WTC11 (cell line): Measurements from ENCODE around the gene FGR. TPM values are rescaled to one million over a fixed set of nuclear protein-coding genes. Genes with fewer than 3 reads are reported as not detected.
A peak's percentile ranks its signal among the peaks of the same experiment; 100 is the strongest.

Experiments used
- ATAC-seq: fragments of 200-7000 bp; cut with Tn5 transposase; 2 replicates; pipeline ENCODE4 v1.10.0; 2021; ENCODE audit warnings: mild to moderate bottlenecking, moderate library complexity
- CTCF ChIA-PET: fragments of 300-600 bp; sonication (Branson Sonifier 250); formaldehyde crosslinking; loops from one replicate; lab custom pipeline; 2021; ENCODE audit warnings: antibody characterized with exemption; lab: Charles Lee
- POLR2A ChIA-PET: fragments of 350-600 bp; sonication (Branson Sonifier 250); formaldehyde crosslinking; loops from one replicate; lab custom pipeline; 2021; ENCODE audit warnings: antibody characterized with exemption; lab: Charles Lee
- DNase-seq: peaks from one replicate; pipeline ENCODE4 v3.0.0; 2021; ENCODE audit warnings: low spot score
- H3K27ac Mint-ChIP-seq: 2 replicates; pipeline ENCODE4 v1.8.0; 2021; ENCODE audit warnings: mixed read lengths
- H3K27me3 Mint-ChIP-seq: 2 replicates; pipeline ENCODE4 v1.8.0; 2021; ENCODE audit warnings: low read depth, mild to moderate bottlenecking, moderate library complexity, mixed read lengths
- H3K36me3 Mint-ChIP-seq: 2 replicates; pipeline ENCODE4 v1.8.0; 2021; ENCODE audit warnings: mixed read lengths
- H3K4me1 Mint-ChIP-seq: 2 replicates; pipeline ENCODE4 v1.8.0; 2022; ENCODE audit warnings: mixed read lengths
- H3K4me3 Mint-ChIP-seq: 2 replicates; pipeline ENCODE4 v1.8.0; 2021; ENCODE audit warnings: mild to moderate bottlenecking, moderate library complexity, mixed read lengths
- H3K9me3 Mint-ChIP-seq: 2 replicates; pipeline ENCODE4 v1.8.0; 2021; ENCODE audit warnings: mixed read lengths
- ATF2 ChIP-seq: sonication (generic); formaldehyde crosslinking; IDR thresholded peaks from 2 replicates; pipeline ENCODE4 v1.8.1; 2022; ENCODE audit warnings: low read depth, missing genetic modification reagents, borderline replicate concordance
- EMX1 ChIP-seq: fragments of 250-450 bp; sonication (Bioruptor Pico); IDR thresholded peaks from 2 replicates; pipeline ENCODE4 v1.8.0; 2021; ENCODE audit warnings: mild to moderate bottlenecking
- ETV6 ChIP-seq: sonication (generic); formaldehyde crosslinking; IDR thresholded peaks from 2 replicates; pipeline ENCODE4 v1.8.1; 2022; ENCODE audit warnings: mild to moderate bottlenecking, missing genetic modification reagents
- GRHL2 ChIP-seq: fragments of 250-450 bp; sonication (Bioruptor Pico); IDR thresholded peaks from 2 replicates; pipeline ENCODE4 v1.8.0; 2022; ENCODE audit warnings: mild to moderate bottlenecking, moderate library complexity; ENCODE audit not compliant: insufficient replicate concordance, severe bottlenecking
- IRF2 ChIP-seq: sonication (generic); formaldehyde crosslinking; IDR thresholded peaks from 2 replicates; pipeline ENCODE4 v1.8.0; 2022; ENCODE audit warnings: low read depth, missing genetic modification reagents, borderline replicate concordance
- JUN ChIP-seq: sonication (generic); formaldehyde crosslinking; IDR thresholded peaks from 2 replicates; pipeline ENCODE4 v1.8.0; 2023; ENCODE audit warnings: mild to moderate bottlenecking, missing genetic modification reagents
- MLX ChIP-seq: sonication (generic); formaldehyde crosslinking; IDR thresholded peaks from 2 replicates; pipeline ENCODE4 v1.8.1; 2023; ENCODE audit warnings: mild to moderate bottlenecking, missing genetic modification reagents, moderate library complexity
- MXD4 ChIP-seq: fragments of 250-450 bp; sonication (Bioruptor Pico); IDR thresholded peaks from 2 replicates; pipeline ENCODE4 v1.8.0; 2021; ENCODE audit warnings: mild to moderate bottlenecking, moderate library complexity, borderline replicate concordance
- MYBL2 ChIP-seq: sonication (generic); formaldehyde crosslinking; IDR thresholded peaks from 2 replicates; pipeline ENCODE4 v1.8.1; 2023; ENCODE audit warnings: mild to moderate bottlenecking, moderate library complexity, missing genetic modification reagents
- NFATC4 ChIP-seq: fragments of 250-450 bp; sonication (Bioruptor Pico); IDR thresholded peaks from 2 replicates; pipeline ENCODE4 v1.9.0; 2021; ENCODE audit warnings: mild to moderate bottlenecking
- NR3C1 ChIP-seq: sonication (generic); formaldehyde crosslinking; conservative IDR thresholded peaks from 2 replicates; pipeline ENCODE4 v1.8.1; 2023; ENCODE audit warnings: low read depth, mild to moderate bottlenecking, missing genetic modification reagents
- SMAD3 ChIP-seq: sonication (generic); formaldehyde crosslinking; IDR thresholded peaks from 2 replicates; pipeline ENCODE4 v1.8.0; 2022; ENCODE audit warnings: missing genetic modification reagents, mild to moderate bottlenecking, borderline replicate concordance
- ZBTB21 ChIP-seq: sonication (generic); formaldehyde crosslinking; IDR thresholded peaks from 2 replicates; pipeline ENCODE4 v1.8.1; 2023; ENCODE audit warnings: mild to moderate bottlenecking, missing genetic modification reagents, borderline replicate concordance
- ZNF219 ChIP-seq: sonication (generic); formaldehyde crosslinking; IDR thresholded peaks from 2 replicates; pipeline ENCODE4 v1.8.0; 2023; ENCODE audit warnings: missing genetic modification reagents, mild to moderate bottlenecking, borderline replicate concordance
- total RNA-seq: library from RNA; stranded (reverse); gene quantifications from 3 replicates; pipeline ENCODE4 v1.2.3, GENCODE V29; 2021
- TF ChIP-seq, protein P1 (sequence below): sonication (generic); formaldehyde crosslinking; IDR thresholded peaks from 2 replicates; pipeline ENCODE4 v1.8.0; 2022; ENCODE audit warnings: mild to moderate bottlenecking, missing genetic modification reagents
- TF ChIP-seq, protein P2 (sequence below): fragments of 250-450 bp; sonication (Bioruptor Pico); IDR thresholded peaks from 2 replicates; pipeline ENCODE4 v1.9.0; 2021; ENCODE audit warnings: mild to moderate bottlenecking
- TF ChIP-seq, protein P3 (sequence below): sonication (generic); formaldehyde crosslinking; conservative IDR thresholded peaks from 2 replicates; pipeline ENCODE4 v1.8.1; 2022; ENCODE audit warnings: mild to moderate bottlenecking, missing genetic modification reagents
- TF ChIP-seq, protein P4 (sequence below): sonication (generic); formaldehyde crosslinking; IDR thresholded peaks from 2 replicates; pipeline ENCODE4 v1.8.0; 2022; ENCODE audit warnings: mild to moderate bottlenecking, missing genetic modification reagents
- TF ChIP-seq, protein P5 (sequence below): sonication (generic); formaldehyde crosslinking; IDR thresholded peaks from 2 replicates; pipeline ENCODE4 v1.8.1; 2023; ENCODE audit warnings: mild to moderate bottlenecking, missing genetic modification reagents
- TF ChIP-seq, protein P6 (sequence below): sonication (generic); formaldehyde crosslinking; IDR thresholded peaks from 2 replicates; pipeline ENCODE4 v1.8.1; 2022; ENCODE audit warnings: mild to moderate bottlenecking, moderate library complexity, missing genetic modification reagents
- TF ChIP-seq, protein P7 (sequence below): sonication (generic); formaldehyde crosslinking; IDR thresholded peaks from 2 replicates; pipeline ENCODE4 v1.8.1; 2023; ENCODE audit warnings: mild to moderate bottlenecking, missing genetic modification reagents, moderate library complexity

Gene FGR
- total RNA-seq, 1 experiment from 2014 or later: 0.77 TPM

DNA sequence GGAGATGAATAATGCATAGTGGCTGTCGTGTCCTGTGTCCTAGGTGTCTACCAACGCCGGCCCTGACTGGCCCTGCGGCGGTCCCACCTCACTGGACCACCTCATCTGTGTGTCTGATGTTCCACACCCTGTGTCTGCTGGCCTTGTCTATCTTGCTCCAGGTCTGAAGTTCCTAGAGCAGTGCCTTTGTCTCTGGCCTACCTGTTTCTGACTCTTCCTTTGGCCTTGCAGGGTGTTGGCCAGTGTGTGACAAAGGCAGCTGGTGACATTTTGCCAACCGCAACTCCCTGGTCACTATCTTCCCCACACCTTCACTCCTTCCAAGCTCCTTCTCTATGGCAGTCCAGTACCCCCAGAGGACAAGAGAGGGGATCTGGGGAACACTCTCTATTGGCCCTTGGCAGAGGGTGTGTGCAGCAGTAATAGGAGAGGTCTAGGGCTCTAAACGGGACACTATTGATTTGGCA lies 29.7 kb downstream of the FGR start:
- H3K9me3 Mint-ChIP-seq: no peaks in the 10 kb centered on the region
- DNase-seq (no peak), ATAC-seq (no peak)
- no peaks in the 10 kb centered on the region for H3K36me3 Mint-ChIP-seq
- TF ChIP-seq GRHL2 (CRISPR knock-in tag): no peak
- TF ChIP-seq, protein P1, sequence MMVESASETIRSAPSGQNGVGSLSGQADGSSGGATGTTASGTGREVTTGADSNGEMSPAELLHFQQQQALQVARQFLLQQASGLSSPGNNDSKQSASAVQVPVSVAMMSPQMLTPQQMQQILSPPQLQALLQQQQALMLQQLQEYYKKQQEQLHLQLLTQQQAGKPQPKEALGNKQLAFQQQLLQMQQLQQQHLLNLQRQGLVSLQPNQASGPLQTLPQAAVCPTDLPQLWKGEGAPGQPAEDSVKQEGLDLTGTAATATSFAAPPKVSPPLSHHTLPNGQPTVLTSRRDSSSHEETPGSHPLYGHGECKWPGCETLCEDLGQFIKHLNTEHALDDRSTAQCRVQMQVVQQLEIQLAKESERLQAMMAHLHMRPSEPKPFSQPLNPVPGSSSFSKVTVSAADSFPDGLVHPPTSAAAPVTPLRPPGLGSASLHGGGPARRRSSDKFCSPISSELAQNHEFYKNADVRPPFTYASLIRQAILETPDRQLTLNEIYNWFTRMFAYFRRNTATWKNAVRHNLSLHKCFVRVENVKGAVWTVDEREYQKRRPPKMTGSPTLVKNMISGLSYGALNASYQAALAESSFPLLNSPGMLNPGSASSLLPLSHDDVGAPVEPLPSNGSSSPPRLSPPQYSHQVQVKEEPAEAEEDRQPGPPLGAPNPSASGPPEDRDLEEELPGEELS (CRISPR knock-in tag): no peak
- no peak for TF ChIP-seq NFATC4 (CRISPR knock-in tag)
- no peak for TF ChIP-seq MYBL2 (CRISPR knock-in tag)
- TF ChIP-seq, protein P2, sequence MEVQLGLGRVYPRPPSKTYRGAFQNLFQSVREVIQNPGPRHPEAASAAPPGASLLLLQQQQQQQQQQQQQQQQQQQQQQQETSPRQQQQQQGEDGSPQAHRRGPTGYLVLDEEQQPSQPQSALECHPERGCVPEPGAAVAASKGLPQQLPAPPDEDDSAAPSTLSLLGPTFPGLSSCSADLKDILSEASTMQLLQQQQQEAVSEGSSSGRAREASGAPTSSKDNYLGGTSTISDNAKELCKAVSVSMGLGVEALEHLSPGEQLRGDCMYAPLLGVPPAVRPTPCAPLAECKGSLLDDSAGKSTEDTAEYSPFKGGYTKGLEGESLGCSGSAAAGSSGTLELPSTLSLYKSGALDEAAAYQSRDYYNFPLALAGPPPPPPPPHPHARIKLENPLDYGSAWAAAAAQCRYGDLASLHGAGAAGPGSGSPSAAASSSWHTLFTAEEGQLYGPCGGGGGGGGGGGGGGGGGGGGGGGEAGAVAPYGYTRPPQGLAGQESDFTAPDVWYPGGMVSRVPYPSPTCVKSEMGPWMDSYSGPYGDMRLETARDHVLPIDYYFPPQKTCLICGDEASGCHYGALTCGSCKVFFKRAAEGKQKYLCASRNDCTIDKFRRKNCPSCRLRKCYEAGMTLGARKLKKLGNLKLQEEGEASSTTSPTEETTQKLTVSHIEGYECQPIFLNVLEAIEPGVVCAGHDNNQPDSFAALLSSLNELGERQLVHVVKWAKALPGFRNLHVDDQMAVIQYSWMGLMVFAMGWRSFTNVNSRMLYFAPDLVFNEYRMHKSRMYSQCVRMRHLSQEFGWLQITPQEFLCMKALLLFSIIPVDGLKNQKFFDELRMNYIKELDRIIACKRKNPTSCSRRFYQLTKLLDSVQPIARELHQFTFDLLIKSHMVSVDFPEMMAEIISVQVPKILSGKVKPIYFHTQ (CRISPR knock-in tag): no peak
- TF ChIP-seq, protein P3, sequence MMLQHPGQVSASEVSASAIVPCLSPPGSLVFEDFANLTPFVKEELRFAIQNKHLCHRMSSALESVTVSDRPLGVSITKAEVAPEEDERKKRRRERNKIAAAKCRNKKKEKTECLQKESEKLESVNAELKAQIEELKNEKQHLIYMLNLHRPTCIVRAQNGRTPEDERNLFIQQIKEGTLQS (CRISPR knock-in tag): no peak
- peak overlapping the region; percentile 92 for H3K4me3 Mint-ChIP-seq
- CTCF ChIA-PET: interaction anchor here (0.5 to 16.7 kb wide), 33 partner anchors 10 to 532 kb away, joined by 3 to 376 read pairs (median 11); partner anchors contain the start of genes FAM76A and IFI6
- H3K4me1 Mint-ChIP-seq: peaks cover 48% of the 10 kb centered on the region
- H3K27ac Mint-ChIP-seq: no peak overlapping the region
- POLR2A ChIA-PET: interaction anchor here (0.9 to 3.9 kb wide), 2 partner anchors 30 to 48 kb away, joined by 3 to 21 read pairs; no protein-coding TSS in a partner anchor
- H3K27me3 Mint-ChIP-seq: no peaks in the 10 kb centered on the region; the same call in none of the 2 replicates

GRCh38 chr1:27604579-27605299 lies 30.2 kb downstream of the FGR start:
- DNase-seq: no peak
- peak overlapping the region; percentile 78 for H3K27ac Mint-ChIP-seq
- CTCF ChIA-PET: interaction anchor here (0.6 to 16.7 kb wide), 30 partner anchors 10 to 308 kb away, joined by 3 to 376 read pairs (median 11); partner anchors contain the start of gene FAM76A
- ATAC-seq: no peak
- H3K27me3 Mint-ChIP-seq: no peaks in the 10 kb centered on the region; the same call in 1 of the 2 replicates
- POLR2A ChIA-PET: interaction anchor here (0.6 to 6.5 kb wide), 7 partner anchors 29 to 854 kb away, joined by 3 to 33 read pairs (median 4); no protein-coding TSS in a partner anchor
- no peaks in the 10 kb centered on the region for H3K36me3 Mint-ChIP-seq
- H3K9me3 Mint-ChIP-seq: no peaks in the 10 kb centered on the region
- peaks cover 54% of the 10 kb centered on the region for H3K4me1 Mint-ChIP-seq
- peak overlapping the region; percentile 92 for H3K4me3 Mint-ChIP-seq
- TF ChIP-seq MLX (CRISPR knock-in tag): no peak
- no peak for TF ChIP-seq SMAD3 (CRISPR knock-in tag)
- TF ChIP-seq MXD4: no peak
- TF ChIP-seq, protein P4, sequence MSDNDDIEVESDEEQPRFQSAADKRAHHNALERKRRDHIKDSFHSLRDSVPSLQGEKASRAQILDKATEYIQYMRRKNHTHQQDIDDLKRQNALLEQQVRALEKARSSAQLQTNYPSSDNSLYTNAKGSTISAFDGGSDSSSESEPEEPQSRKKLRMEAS: 0 out of 2 replicates have a peak, but pooled peaks have one; percentile 44
- no peak for TF ChIP-seq ZNF219 (CRISPR knock-in tag)
- TF ChIP-seq ATF2 (CRISPR knock-in tag): no peak
- no peak for TF ChIP-seq ZBTB21
- TF ChIP-seq EMX1 (CRISPR knock-in tag): no peak
- TF ChIP-seq JUN (CRISPR knock-in tag): no peak
- TF ChIP-seq IRF2: no peak
- no peak for TF ChIP-seq NR3C1 (CRISPR knock-in tag)
- TF ChIP-seq, protein P3 (CRISPR knock-in tag): no peak
- TF ChIP-seq, protein P5, sequence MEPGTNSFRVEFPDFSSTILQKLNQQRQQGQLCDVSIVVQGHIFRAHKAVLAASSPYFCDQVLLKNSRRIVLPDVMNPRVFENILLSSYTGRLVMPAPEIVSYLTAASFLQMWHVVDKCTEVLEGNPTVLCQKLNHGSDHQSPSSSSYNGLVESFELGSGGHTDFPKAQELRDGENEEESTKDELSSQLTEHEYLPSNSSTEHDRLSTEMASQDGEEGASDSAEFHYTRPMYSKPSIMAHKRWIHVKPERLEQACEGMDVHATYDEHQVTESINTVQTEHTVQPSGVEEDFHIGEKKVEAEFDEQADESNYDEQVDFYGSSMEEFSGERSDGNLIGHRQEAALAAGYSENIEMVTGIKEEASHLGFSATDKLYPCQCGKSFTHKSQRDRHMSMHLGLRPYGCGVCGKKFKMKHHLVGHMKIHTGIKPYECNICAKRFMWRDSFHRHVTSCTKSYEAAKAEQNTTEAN (CRISPR knock-in tag): no peak
- no peak for TF ChIP-seq ETV6
- TF ChIP-seq, protein P6, sequence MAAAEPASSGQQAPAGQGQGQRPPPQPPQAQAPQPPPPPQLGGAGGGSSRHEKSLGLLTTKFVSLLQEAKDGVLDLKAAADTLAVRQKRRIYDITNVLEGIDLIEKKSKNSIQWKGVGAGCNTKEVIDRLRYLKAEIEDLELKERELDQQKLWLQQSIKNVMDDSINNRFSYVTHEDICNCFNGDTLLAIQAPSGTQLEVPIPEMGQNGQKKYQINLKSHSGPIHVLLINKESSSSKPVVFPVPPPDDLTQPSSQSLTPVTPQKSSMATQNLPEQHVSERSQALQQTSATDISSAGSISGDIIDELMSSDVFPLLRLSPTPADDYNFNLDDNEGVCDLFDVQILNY (CRISPR knock-in tag): no peak
- TF ChIP-seq, protein P7, sequence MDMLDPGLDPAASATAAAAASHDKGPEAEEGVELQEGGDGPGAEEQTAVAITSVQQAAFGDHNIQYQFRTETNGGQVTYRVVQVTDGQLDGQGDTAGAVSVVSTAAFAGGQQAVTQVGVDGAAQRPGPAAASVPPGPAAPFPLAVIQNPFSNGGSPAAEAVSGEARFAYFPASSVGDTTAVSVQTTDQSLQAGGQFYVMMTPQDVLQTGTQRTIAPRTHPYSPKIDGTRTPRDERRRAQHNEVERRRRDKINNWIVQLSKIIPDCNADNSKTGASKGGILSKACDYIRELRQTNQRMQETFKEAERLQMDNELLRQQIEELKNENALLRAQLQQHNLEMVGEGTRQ (CRISPR knock-in tag): peak; percentile 68
